HG03520 (cell line): Measurements from ENCODE around the gene ASB18.

Experiments
- ATAC-seq: cut with Tn5 transposase; IDR thresholded peaks from one replicate; pipeline ENCODE4 v1.9.1; 2021; ENCODE audit warnings: mild to moderate bottlenecking, moderate library complexity; ENCODE audit not compliant: unreplicated experiment

ASB18 gene

DNA sequence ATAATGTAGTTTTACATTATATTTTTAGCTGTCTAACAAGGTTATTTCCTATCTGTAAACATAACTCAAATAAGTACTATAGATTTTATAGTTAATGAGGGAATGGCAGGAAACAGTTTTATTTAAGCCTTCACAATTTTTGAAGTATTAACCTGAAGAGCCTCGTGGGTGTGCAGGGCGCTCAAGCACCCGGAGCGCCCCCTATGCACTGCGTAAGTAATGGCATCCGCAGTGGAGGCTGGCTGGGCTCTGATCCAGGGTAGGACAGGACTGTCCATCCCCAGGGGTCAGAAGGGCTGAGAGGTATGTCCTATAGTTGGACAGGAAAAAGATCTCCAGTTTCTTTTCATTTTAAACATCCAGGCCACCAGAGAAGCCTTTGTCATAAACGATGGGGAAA is 87.8 kb downstream of the ASB18 start:
- ATAC-seq = no peak

DNA sequence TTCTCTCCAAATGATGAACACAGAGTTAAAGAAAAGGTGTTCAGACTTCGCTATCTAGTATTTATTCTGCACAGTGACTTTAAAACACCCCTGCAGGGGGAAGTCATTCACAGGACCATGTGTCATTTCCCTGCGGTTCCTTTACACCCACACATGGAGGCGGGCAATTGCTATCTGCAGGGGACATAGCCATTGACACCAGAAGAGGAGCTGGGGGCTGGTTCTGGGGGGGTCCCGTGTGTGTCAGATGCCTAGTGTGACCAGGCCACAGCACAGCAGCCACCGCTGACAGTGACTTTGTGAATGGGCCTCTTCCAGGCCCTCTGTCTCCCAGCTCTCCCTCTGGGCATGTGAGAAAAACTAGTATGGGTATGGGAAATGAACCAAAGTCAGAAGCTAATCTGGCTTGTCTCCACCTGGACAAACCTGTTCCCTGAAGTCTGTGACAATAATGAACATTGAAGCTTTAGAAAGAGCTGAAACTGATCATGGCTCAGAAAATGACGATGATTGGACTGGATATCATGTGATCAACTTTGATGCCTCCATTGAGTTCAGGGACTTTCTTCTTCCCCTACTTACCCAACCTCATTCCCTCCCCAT is 88.6 kb downstream of the ASB18 start:
- ATAC-seq = no peak

DNA sequence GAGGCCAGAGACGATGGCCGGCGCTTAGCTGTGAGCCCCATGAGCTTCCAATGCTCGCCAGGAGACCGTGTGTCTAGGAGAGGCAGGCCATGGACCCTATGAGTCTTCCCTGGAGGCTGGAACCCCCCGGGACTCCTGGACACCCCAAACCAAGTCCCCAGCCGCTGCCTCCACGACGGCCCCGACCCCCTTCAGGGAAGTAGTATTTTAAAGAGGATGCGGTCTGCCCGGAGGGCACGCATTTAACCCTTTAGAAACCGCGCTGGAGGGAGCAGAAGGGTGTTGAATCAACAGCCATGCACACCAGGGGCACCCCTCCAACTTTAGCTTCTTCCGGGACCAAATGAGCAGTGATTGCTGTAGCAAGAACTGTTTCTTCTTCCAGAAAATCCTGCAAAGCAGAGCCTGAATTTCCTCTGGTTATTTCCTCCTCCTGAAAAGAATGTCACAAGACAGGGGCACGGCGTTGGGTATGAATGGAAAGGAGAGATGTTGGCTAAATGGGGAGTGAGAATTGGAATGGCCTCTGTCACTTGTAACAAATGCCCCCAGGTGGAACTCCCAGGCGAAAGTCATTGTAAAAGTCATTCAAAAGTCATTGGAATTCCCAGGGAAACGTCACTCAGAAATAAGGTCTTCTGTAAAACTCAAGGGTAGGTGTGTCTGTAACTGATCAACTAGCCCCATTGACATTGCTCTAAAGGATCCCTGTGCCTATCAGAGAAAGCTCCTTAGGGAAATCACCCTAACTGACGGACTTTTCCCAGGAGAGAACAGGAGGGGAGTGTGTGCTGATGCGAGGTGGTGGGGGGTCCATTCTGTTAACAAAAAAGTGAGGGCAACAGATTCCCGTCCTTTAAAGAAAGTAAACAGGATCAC is 90.2 kb downstream of the ASB18 start:
- ATAC-seq = no peak

DNA sequence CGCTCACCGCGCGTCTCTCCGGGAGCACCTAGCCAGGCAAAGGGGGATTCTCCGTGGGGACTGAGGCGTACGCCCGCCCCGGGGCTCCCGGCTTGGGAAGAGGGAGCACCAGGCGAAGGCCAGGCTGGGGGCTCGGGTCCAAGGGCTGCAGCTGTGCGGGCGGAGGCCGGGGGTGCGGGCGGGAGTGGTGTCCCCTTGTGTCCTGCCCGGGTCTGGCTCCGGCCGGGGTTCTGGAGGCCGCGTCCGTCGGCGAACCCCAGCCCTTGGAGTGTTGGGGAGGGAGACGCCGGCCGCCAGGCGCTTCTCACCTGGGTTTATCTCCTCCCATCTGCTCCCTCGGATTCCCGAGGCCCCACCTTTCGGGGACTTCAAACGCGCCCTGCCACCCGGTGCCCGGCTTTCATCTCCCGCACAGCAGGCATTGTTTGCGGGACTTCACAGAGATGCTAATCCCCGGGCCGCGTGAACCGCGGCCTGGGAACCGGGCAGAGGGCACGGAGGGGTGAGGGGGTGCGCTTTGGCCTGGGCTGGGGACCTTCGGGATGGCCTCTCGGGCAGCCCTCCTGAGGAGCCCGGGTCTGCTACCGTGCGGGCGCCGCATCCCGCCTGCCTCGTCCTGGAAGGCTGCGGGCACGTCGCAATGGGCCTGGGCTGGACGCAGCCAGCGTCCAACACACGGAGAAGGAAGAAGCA is 91.0 kb downstream of the ASB18 start:
- ATAC-seq = no peak

DNA sequence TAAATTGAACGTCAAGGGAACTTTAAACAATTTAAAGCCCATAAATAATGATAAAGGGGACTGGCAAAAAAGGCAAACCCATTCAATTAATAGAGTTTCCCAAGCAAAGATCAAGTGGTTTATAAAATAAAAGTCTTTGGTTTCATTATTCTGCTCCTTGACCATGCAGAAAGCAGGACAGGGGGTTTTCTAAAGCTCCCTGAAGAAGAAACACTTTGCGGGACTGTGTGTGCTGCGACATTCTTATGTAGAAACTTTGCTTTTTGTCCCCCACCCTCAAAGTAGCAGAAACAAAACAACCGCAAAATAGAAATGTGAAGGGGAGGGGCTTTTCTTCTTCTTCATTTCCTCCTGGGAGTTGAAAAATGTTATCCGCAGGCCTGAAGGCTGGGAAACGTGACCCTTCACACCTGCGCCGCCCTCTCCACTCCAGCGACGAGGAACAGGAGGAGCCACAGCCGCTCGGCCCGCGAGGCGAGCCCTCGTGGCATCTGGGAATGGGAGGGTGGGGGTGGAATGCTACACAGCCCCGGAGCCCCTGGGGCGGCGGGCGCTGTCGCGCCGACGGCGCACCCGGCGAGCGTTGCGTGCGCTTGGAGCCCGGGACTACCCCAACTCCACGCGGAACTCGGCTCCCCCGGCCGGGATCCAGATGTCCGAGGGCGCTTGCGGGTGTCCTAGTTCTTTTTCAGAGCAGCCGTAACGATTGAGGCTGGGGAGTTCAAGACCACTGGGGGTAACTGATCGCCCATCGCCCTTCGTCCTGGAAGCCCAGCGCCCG is 91.8 kb downstream of the ASB18 start:
- no peak for ATAC-seq

DNA sequence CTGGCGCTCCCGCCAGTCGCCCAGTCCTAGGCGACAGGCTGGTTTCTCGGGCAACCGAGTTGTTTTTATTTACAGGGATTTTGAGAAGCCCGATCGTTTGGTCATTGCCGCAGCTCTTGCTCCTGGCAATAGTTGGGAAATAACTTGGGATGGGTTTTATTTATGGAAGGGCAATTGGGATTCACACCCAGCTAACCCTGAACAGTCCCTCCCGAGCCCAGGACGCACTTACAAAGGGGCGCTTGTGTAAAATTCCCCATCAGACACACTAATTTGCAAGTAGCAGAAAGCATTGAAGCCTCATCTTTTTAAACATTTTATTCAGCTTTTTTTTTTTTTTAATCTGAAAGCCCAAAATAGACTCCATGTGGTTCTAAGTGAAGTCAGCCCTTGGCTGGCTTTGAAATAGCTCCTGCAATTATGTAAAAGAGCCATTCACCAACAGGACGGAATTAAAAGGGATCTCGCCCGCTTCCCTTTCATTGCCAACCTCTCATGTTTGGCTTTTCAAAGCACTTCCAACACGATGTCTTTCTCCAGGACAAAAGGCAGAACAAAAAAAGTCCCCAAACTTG is 92.4 kb downstream of the ASB18 start:
- no peak for ATAC-seq

DNA sequence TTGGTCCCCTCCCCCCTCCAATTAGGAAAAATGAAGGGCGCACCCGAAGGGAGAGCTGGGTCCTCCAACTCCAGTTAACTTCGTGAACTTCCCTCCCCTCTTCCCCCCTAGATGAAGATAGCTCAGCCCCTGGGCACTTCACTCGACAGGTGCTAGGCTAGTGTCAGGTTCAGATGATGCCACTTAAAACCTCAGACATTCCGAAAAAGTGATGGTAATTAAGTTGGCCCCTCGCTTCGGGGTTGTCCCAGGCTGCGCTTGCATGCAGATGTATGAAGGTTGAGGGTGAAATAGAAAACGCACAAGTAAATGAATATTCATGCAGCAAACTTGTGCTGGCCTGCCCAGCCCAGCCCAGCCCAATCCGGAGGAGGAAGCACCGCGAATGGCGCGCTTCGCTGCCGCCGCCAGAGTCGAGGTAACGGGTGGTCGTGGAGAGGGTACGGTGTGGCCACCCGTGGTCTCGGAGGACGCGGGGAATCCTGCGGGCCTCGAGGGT is 93.0 kb downstream of the ASB18 start:
- no peak for ATAC-seq

DNA sequence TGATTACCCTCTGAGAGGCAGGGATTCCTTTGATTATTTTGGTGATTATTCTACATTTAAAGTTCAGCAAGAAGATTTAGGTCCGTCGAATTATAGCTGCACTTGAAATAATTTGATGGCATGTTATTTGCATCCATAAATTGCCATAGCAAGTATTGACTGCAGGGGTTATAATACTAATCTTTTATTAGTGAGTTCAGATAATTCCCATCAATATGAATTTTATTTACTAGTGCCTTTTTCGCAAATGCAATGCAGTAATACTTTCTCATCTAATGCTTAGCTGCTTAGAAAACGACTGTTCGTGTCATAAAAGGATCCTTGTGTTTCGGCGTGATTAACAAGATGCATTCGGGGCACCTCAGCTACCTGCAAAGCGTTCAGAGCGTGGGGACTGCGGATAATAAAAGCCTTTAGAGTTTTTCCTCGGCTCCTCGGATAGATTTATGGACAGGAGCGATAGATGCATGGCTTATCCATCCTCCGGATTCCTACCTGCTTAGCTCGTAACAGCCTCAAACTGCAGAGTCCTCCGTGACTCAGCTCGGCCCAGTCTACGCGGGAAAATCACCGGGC is 93.5 kb downstream of the ASB18 start:
- ATAC-seq = no peak

DNA sequence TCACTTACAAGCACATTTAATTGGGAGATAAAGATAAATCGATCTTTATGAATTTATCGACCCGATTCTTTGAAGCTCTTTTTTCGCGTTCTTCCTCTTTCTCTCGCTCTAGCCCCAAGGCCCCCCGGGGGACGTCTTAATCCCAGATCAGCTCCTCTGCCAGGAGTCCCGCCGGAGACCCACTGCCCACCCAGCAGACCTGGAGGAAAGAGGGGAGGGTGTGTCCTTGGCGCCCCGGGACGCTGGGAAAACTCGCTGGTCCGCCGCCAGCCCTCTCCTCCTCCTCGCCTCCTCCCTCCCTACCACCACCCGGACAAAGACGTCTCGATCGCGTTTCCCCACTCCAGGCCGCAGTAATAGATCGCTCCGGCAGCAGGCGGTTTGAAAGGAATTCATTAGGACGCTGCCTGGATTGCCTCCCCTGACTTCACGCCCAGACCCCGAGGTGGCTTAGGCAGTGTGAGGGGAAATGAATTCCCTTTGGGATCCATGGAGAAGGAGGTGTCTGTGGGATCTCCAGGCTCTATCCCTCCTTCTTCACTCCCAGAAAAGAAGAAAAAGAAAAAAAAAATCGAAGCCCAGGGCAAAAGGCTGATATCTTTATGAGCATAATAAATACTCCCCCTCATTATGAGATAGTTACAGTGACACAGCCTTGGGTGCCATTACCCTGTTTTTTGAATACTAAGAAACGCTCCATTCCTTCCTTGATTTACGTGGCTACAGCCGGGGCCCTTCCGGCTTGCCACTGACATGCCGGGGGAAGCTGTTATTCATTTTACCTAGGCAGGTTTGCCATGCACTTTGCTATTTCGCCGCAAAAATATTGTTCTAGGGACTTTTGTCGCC is 94.2 kb downstream of the ASB18 start:
- ATAC-seq = no peak

DNA sequence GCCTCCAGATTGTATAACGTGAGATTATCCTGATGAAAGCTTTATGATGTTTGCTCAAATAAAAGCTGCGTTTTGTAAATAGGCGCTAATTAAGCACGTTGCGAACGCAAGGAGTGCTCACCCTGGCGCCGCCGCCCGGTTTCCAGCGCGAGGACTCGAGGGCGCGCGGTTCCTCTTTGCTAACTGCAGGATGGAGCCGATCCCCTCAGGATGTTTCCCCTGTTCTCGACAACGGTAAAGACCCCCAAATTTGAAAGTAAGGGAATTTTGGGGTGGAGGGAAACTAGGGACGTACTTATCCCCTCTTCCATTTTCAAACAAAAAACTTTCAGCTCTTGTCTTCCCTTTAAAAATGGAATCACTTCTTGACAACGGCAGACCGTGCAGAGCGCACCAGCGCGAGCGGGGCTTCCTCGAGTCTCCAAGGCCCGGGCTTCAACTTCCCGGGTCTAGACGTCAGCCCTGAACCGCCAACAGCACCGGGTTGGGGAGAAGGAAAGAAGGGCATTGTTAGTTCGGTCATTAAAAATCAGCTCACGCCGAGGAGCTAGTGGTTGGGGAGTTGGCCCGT is 95.0 kb downstream of the ASB18 start:
- ATAC-seq = no peak

DNA sequence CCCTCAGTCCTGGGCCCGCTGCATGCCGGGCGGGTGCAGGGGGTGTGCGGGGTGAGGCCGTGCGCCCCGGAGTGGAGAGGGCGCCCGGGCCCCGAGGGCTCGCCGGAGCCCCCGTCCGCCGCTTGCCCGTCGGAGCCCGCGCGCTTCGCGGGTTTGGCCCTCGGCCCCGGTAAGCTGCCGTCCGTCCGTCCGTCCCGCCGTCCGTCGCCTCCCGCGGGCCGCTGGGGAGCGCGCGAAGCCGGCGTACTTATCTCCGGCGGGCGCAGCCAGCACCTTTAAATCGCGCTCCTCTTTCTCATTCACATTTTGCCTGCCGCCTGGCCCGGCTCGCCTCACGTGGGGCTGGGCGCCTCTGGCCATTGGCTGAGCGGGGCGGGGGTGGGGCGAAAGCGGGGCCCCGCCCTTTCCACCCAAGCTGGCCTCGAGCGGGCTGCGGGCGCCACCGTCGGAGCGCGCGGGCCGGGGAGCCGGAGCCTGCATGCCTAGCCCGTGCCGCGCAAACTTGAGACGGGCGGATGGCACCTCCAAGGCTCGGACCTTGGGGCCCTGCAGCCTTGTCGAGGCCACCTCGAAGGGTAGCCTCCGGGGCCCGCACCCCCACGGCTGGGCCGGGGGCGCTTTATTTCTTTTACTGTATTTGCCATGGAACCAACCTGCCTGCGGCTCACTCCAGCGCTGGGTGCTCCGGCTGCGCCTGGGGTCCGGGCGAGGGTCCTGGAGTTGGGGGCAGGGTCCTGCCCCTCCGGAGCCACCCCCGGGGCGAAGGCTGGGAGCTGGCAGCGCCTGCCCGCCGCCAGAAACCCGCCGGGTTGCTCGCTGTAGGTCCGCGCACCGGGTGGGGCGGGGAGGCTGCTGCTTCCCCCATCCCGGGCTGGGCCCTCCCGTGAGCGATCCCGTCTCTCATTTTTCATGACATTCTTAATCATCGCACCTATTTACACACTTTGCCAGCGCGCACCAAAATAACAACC is 95.8 kb downstream of the ASB18 start, which contains the start of gene GBX2:
Gene GBX2 (minus strand): TSS at position 277 of the 971 bp plus-strand sequence. CDS start 415 bp downstream, outside the sequence.
- no peak for ATAC-seq

DNA sequence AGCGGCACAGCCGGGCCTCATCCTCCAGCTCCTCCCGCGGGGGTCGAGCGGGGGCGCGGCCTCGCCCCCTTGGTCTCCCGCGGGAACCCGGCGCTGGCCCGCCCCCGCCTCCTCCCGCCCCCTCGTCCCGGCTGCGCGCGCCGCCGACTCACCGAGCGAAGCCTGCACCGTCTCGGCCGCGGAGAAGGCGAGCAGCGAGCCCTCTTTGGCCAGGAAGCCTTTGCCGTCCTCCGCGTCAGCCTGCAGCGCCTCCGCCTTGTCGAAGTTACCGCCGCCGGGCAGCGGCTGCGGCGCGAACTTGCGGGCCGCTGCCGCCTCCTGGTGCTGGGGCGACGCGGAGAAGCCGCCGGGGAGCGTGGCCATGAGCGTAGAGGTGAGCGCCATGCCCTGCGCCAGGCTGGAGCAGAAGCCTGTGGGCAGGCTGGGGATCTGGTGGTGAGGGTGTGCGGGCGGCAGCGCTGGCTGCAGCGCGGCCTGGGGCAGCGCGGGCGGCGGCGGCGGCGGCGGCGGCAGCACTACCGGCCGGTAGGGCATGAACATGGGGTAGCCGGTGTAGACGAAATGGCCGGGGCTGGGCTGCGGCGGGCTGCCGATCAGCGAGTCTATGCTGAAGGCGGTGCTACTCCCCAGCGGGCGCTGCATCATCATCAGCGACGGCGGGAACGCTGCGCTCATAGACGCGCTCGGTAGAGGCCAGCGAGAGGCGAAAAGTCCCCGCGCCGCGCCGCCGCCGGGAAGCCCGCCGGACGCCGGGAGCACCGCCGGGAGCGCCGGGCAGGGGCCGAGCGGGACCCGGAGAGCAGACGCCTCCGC is 96.7 kb downstream of the ASB18 start:
- ATAC-seq = no peak

DNA sequence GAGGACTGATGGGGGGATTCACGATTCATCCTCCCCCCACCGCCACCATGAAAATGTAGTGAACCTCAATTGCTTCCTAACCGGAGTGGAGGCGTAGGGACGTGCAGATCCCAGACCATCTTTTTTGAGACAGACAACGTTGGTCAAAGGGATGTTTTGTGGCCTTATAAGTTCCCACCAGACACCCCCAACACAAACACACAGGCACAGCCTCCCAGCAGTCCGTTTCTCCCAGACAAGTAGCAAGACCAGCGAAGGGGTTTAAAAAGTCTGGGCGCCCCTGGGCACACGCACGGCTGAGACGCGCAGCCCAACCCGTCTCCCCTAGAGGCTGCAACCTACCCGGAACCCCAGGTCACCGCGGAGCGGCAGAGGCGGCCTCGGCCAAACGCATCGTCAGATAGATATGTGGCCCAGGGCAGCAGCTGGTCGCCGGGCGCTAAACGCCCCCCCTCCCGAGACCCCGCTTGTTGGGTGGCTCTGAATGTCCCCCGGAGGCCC is 97.4 kb downstream of the ASB18 start:
- ATAC-seq = no peak

DNA sequence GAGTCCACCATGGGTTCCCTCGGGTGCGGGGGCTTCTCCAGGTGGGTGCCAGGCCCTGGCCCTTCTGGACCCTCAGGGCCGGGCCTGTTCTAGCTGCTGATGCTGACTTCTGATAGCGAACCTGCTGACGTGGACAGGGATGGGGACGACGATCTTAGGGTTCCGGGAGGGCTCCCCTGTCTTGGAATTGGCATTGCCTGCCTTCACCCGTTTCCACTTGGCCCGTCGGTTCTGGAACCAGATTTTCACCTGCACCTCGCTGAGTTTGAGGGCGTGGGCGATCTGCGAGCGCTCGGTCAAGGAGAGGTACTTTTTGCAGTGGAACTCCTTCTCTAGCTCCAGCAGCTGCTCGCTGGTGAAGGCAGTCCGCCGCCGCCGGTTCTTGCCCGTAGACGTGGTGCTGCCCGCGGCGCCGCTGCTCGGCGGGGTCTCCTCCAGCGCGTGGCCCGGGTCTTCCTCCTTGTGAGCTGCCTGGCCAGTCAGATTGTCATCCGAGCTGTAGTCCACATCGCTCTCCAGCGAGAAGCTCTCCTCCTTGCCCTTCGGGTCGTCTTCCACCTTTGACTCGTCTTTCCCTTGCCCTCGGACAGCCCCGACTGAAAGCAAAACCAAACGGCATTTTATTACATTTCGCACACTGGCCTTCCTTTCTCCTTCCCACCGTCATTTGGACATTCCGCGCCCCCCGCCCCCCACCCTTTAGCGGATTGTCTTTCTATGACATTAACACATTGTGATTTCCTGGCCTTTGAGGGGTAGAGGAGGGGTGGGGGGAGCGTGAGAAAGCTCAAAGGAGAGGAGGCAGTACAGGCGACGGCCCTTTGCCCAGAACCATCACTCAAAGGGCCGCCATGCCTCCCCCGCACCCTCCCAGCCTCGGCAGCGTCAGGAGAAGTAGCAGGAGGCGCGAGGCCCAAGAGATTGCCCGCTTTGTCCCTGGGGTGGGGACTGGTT is 98.1 kb downstream of the ASB18 start:
- no peak for ATAC-seq
